IMR-90 (cell line): Measurements from ENCODE around the gene SOX5. TPM values are rescaled to one million over a fixed set of nuclear protein-coding genes. Genes with fewer than 3 reads are reported as not detected.

Experiments
- ATAC-seq: fragments of 200-7000 bp; cut with Tn5 transposase; 2 replicates; pipeline ENCODE4 v1.9.1; 2020; ENCODE audit warnings: low read depth, mild to moderate bottlenecking, moderate library complexity
- BruUV-seq: library from RNA; stranded (reverse); fragments of 400-500 nt; replicated peaks from 2 replicates; lab custom pipeline; 2021; lab: Mats Ljungman, UMichigan
- CTCF ChIA-PET: fragments of 300-600 bp; formaldehyde crosslinking; extraction: SDS; loops from one replicate; lab custom pipeline; 2021; ENCODE audit warnings: antibody characterized with exemption; lab: Yijun Ruan, JAX
- POLR2A ChIA-PET: fragments of 300-600 bp; sonication (Branson Sonifier 250); formaldehyde crosslinking; loops from one replicate; lab custom pipeline; 2022; ENCODE audit warnings: antibody characterized with exemption; ENCODE audit not compliant: unreplicated experiment; lab: Charles Lee
- DNase-seq: peaks from one replicate; pipeline ENCODE4 v3.0.0; 2013
- H2AFZ ChIP-seq: replicated peaks from 2 replicates; pipeline ENCODE3; 2013; ENCODE audit warnings: low read length, mild to moderate bottlenecking; ENCODE audit not compliant: poor library complexity
- H2AK5ac ChIP-seq: 2 replicates; pipeline ENCODE4 v1.6.1; 2013; ENCODE audit warnings: low read depth, low read length, inconsistent platforms
- H2AK9ac ChIP-seq: replicated peaks from 2 replicates; pipeline ENCODE3; 2013; ENCODE audit warnings: mild to moderate bottlenecking, low read depth, low read length, moderate library complexity; ENCODE audit not compliant: poor library complexity
- H2BK120ac ChIP-seq: 2 replicates; pipeline ENCODE4 v1.6.1; 2013; ENCODE audit warnings: low read depth, low read length, inconsistent platforms
- H2BK15ac ChIP-seq: 3 replicates; pipeline ENCODE4 v1.6.1; 2013; ENCODE audit warnings: low read depth, low read length, inconsistent platforms
- H2BK20ac ChIP-seq: 2 replicates; pipeline ENCODE4 v1.6.1; 2013; ENCODE audit warnings: low read depth, mild to moderate bottlenecking, inconsistent platforms, low read length, moderate library complexity
- H2BK5ac ChIP-seq: 2 replicates; pipeline ENCODE4 v1.6.1; 2013; ENCODE audit warnings: mild to moderate bottlenecking, low read depth, low read length, inconsistent platforms; ENCODE audit not compliant: poor library complexity, severe bottlenecking
- H3K14ac ChIP-seq: replicated peaks from 2 replicates; pipeline ENCODE4 v1.6.1; 2013; ENCODE audit warnings: low read depth, low read length, inconsistent platforms
- H3K18ac ChIP-seq: 2 replicates; pipeline ENCODE4 v1.6.1; 2013; ENCODE audit warnings: low read depth, low read length, control low read depth
- H3K23ac ChIP-seq: 2 replicates; pipeline ENCODE4 v1.6.1; 2013; ENCODE audit warnings: low read depth, low read length, inconsistent platforms
- H3K27ac ChIP-seq: 2 replicates; pipeline ENCODE4 v1.5.1; 2013; ENCODE audit warnings: mild to moderate bottlenecking, control low read depth, low read length; ENCODE audit not compliant: insufficient read depth
- H3K27me3 ChIP-seq: 2 replicates; pipeline ENCODE4 v1.6.1; 2013; ENCODE audit warnings: low read length; ENCODE audit not compliant: control insufficient read depth, insufficient read depth
- H3K36me3 ChIP-seq: 2 replicates; pipeline ENCODE4 v1.6.1; 2013; ENCODE audit warnings: low read length, mixed read lengths; ENCODE audit not compliant: control insufficient read depth, insufficient read depth
- H3K4ac ChIP-seq: 2 replicates; pipeline ENCODE4 v1.6.1; 2013; ENCODE audit warnings: low read depth, low read length, inconsistent platforms
- H3K4me1 ChIP-seq: 2 replicates; pipeline ENCODE4 v1.6.1; 2013; ENCODE audit warnings: low read length, mixed read lengths; ENCODE audit not compliant: control insufficient read depth, insufficient read depth
- H3K4me2 ChIP-seq: 2 replicates; pipeline ENCODE4 v1.6.1; 2013; ENCODE audit warnings: low read depth, mild to moderate bottlenecking, control low read depth, low read length, moderate library complexity
- H3K4me3 ChIP-seq: 2 replicates; pipeline ENCODE4 v1.5.1; 2013; ENCODE audit warnings: low read depth, mild to moderate bottlenecking, control low read depth, low read length, moderate library complexity; ENCODE audit not compliant: insufficient read depth
- H3K56ac ChIP-seq: 2 replicates; pipeline ENCODE4 v1.6.1; 2013; ENCODE audit warnings: low read length, inconsistent platforms; ENCODE audit not compliant: insufficient read depth; ENCODE audit errors: extremely low read depth
- H3K79me1 ChIP-seq, 2 experiments: 2 replicates each; pipeline ENCODE4 v1.6.1; 2013; ENCODE audit warnings: low read length in 2 of 2, inconsistent platforms in 1 of 2, low read depth in 1 of 2
- H3K9ac ChIP-seq: 2 replicates; pipeline ENCODE4 v1.6.1; 2013; ENCODE audit warnings: low read depth, low read length, control low read depth
- H3K9me1 ChIP-seq: 2 replicates; pipeline ENCODE4 v1.6.1; 2013; ENCODE audit warnings: low read length, inconsistent platforms; ENCODE audit not compliant: insufficient read depth
- H3K9me3 ChIP-seq: 2 replicates; pipeline ENCODE4 v1.6.1; 2013; ENCODE audit warnings: low read length; ENCODE audit not compliant: control insufficient read depth, insufficient read depth
- H4K20me1 ChIP-seq: 2 replicates; pipeline ENCODE4 v1.6.1; 2013; ENCODE audit warnings: low read length, inconsistent platforms; ENCODE audit not compliant: insufficient read depth
- H4K5ac ChIP-seq: 2 replicates; pipeline ENCODE4 v1.6.1; 2013; ENCODE audit warnings: mild to moderate bottlenecking, low read depth, low read length, control low read depth
- H4K8ac ChIP-seq, 2 experiments: 2 replicates each; pipeline ENCODE4 v1.6.1; 2013; ENCODE audit warnings: low read depth in 2 of 2, low read length in 2 of 2, control low read depth in 1 of 2, inconsistent platforms in 1 of 2
- H4K91ac ChIP-seq: 2 replicates; pipeline ENCODE4 v1.6.1; 2013; ENCODE audit warnings: low read depth, low read length, inconsistent platforms; ENCODE audit not compliant: insufficient read depth
- BHLHE40 ChIP-seq: fragments of 150-350 bp; IDR thresholded peaks from 2 replicates; pipeline ENCODE4 v1.6.1; 2016; ENCODE audit warnings: mild to moderate bottlenecking, low read depth, low read length
- CEBPB ChIP-seq: IDR thresholded peaks from 2 replicates; pipeline ENCODE4 v1.6.1; 2012; ENCODE audit warnings: low read depth, low read length, improper control_type of control experiment
- CHD1 ChIP-seq: IDR thresholded peaks from 2 replicates; pipeline ENCODE4 v1.6.1; 2012; ENCODE audit warnings: low read depth, low read length, improper control_type of control experiment
- CTCF ChIP-seq: conservative IDR thresholded peaks from 2 replicates; pipeline ENCODE4 v1.5.1; 2012; ENCODE audit warnings: mild to moderate bottlenecking, low read depth, low read length, improper control_type of control experiment
- FOS ChIP-seq: fragments of 150-350 bp; IDR thresholded peaks from 2 replicates; pipeline ENCODE4 v1.6.1; 2016; ENCODE audit warnings: low read depth, low read length
- MAFK ChIP-seq: IDR thresholded peaks from 2 replicates; pipeline ENCODE4 v1.6.1; 2012; ENCODE audit warnings: low read depth, low read length, improper control_type of control experiment
- MAZ ChIP-seq: IDR thresholded peaks from 2 replicates; pipeline ENCODE4 v1.6.1; 2012; ENCODE audit warnings: low read depth, mild to moderate bottlenecking, low read length, improper control_type of control experiment, moderate library complexity, borderline replicate concordance
- MXI1 ChIP-seq: IDR thresholded peaks from 2 replicates; pipeline ENCODE4 v1.6.1; 2012; ENCODE audit warnings: low read depth, mild to moderate bottlenecking, low read length, moderate library complexity, borderline replicate concordance
- NFE2L2 ChIP-seq: fragments of 150-350 bp; IDR thresholded peaks from 2 replicates; pipeline ENCODE4 v1.6.1; 2016; ENCODE audit warnings: low read depth, mild to moderate bottlenecking, low read length
- POLR2A ChIP-seq: IDR thresholded peaks from 2 replicates; pipeline ENCODE4 v1.6.1; 2012; ENCODE audit warnings: mild to moderate bottlenecking, low read depth, low read length
- RAD21 ChIP-seq: IDR thresholded peaks from 2 replicates; pipeline ENCODE4 v1.6.1; 2012; ENCODE audit warnings: low read length, improper control_type of control experiment
- RCOR1 ChIP-seq: IDR thresholded peaks from 2 replicates; pipeline ENCODE4 v1.6.1; 2012; ENCODE audit warnings: mild to moderate bottlenecking, low read length, improper control_type of control experiment; ENCODE audit not compliant: insufficient replicate concordance
- RFX5 ChIP-seq: IDR thresholded peaks from 2 replicates; pipeline ENCODE4 v1.8.0; 2012; ENCODE audit warnings: low read depth, mild to moderate bottlenecking, low read length, moderate library complexity
- SMC3 ChIP-seq: fragments of 150-350 bp; IDR thresholded peaks from 2 replicates; pipeline ENCODE4 v1.6.1; 2016; ENCODE audit warnings: low read depth, mild to moderate bottlenecking, antibody characterized with exemption, low read length, moderate library complexity
- WGBS, 2 experiments: methylation state at CpG; one replicate each; pipeline versions ENCODE4 v1.1.5 to v1.1.7; 2013; ENCODE audit warnings: missing lambda C conversion rate in 2 of 2; ENCODE audit not compliant: insufficient read length in 1 of 2; ENCODE audit errors: extremely low coverage in 2 of 2; 5-methylcytosine and 5-hydroxymethylcytosine counted together
- dilution Hi-C: fragments of 300-500 bp; cut with HindIII; formaldehyde crosslinking; loops from one replicate; pipeline ENCODE4 v1.14.3; 2018; ENCODE audit warnings: low sequenced_read_pairs; ENCODE audit not compliant: unreplicated experiment
- in situ Hi-C: fragments of 300-500 bp; cut with MboI; formaldehyde crosslinking; loops from 3 replicates; pipeline ENCODE4 v1.14.3; 2019; ENCODE audit warnings: low sequenced_read_pairs, inconsistent platforms, mixed read lengths
- intact Hi-C: fragments of 100-400 bp; cut with micrococcal nuclease; formaldehyde crosslinking; loops from 2 replicates; pipeline ENCODE4 v1.10.0; 2022
- polyA plus RNA-seq, 3 experiments: library from polyadenylated mRNA; depleted of rRNA; stranded (reverse); fragments of >200 nt; gene quantifications; 2 replicates each; pipeline ENCODE4 v1.2.3, GENCODE V29; 2012; ENCODE audit warnings: low replicate concordance in 1 of 3
- total RNA-seq: library from RNA; depleted of rRNA; stranded (reverse); fragments of >200 nt; gene quantifications from 2 replicates; pipeline ENCODE4 v1.2.3, GENCODE V29; 2012
- TF ChIP-seq, protein P1 (sequence below): fragments of 150-350 bp; IDR thresholded peaks from 2 replicates; pipeline ENCODE4 v1.6.1; 2016; ENCODE audit warnings: low read depth, mild to moderate bottlenecking, low read length, moderate library complexity, borderline replicate concordance
- TF ChIP-seq, protein P2 (sequence below): fragments of 150-350 bp; IDR thresholded peaks from 2 replicates; pipeline ENCODE4 v1.6.1; 2017; ENCODE audit warnings: mild to moderate bottlenecking, antibody characterized with exemption, low read length, low read depth

SOX5 gene
- total and polyA plus RNA-seq, 2 of the 4 experiments (the other 2 are of a cell fraction), result 1.1 to 13.1 TPM

- ChIA-PET CTCF (interaction anchor here (1.1 kb wide), 1 partner anchor 11 kb away, joined by 3 read pairs; no protein-coding TSS in a partner anchor), POLR2A (no interaction called here)
- no CpG with 5 or more reads among the region's 2 CpGs for WGBS, 2 experiments
- ATAC-seq (no peak), DNase-seq (no peak)
- Histone ChIP-seq H3K4ac (no peak overlapping the region), H3K9me1 (no peaks in the 10 kb centered on the region), H3K56ac (no peak overlapping the region), H2BK120ac (no peak overlapping the region), H3K4me1 (no peaks in the 10 kb centered on the region), H3K14ac (no peak overlapping the region), H4K8ac (no peak overlapping the region), H4K91ac (no peak overlapping the region), H3K36me3 (no peaks in the 10 kb centered on the region), H2BK20ac (no peak overlapping the region), H2BK15ac (no peak overlapping the region), H2AK9ac (no peak overlapping the region), H3K79me1 (no peaks in the 10 kb centered on the region), H3K18ac (no peak overlapping the region), H2BK5ac (no peak overlapping the region), H4K20me1 (no peaks in the 10 kb centered on the region), H2AFZ (no peak overlapping the region), H3K9ac (no peak overlapping the region), H4K5ac (no peak overlapping the region), H3K27ac (no peak overlapping the region), H3K9me3 (no peaks in the 10 kb centered on the region), H3K4me2 (no peak overlapping the region), H3K23ac (no peak overlapping the region), H3K4me3 (no peak overlapping the region), H2AK5ac (no peak overlapping the region), H3K27me3 (no peaks in the 10 kb centered on the region)
- TF ChIP-seq CTCF (no peak), MXI1 (no peak), CHD1 (no peak), NFE2L2 (no peak), SMC3 (no peak), CEBPB (no peak), MAZ (no peak), RCOR1 (no peak), MAFK (no peak), POLR2A (no peak), FOS (no peak), BHLHE40 (no peak), RAD21 (no peak), RFX5 (no peak)
- TF ChIP-seq, protein P1, sequence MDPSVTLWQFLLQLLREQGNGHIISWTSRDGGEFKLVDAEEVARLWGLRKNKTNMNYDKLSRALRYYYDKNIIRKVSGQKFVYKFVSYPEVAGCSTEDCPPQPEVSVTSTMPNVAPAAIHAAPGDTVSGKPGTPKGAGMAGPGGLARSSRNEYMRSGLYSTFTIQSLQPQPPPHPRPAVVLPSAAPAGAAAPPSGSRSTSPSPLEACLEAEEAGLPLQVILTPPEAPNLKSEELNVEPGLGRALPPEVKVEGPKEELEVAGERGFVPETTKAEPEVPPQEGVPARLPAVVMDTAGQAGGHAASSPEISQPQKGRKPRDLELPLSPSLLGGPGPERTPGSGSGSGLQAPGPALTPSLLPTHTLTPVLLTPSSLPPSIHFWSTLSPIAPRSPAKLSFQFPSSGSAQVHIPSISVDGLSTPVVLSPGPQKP, result no peak
- TF ChIP-seq, protein P2, sequence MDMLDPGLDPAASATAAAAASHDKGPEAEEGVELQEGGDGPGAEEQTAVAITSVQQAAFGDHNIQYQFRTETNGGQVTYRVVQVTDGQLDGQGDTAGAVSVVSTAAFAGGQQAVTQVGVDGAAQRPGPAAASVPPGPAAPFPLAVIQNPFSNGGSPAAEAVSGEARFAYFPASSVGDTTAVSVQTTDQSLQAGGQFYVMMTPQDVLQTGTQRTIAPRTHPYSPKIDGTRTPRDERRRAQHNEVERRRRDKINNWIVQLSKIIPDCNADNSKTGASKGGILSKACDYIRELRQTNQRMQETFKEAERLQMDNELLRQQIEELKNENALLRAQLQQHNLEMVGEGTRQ, result no peak
- BruUV-seq, result no TSS peak
- intact Hi-C loops (loop anchor here (5.0 kb wide), 1 partner anchor 72 kb away; no protein-coding TSS in a partner anchor), in situ Hi-C loops (no loop called here), dilution Hi-C loops (no loop called here)
Measured at GRCh38 chr12:23550753-23551152, 398.7 kb downstream of the SOX5 start.
